Small intestine (tissue), 7 donors: ENCODE results near the gene SUPT20HL2. TPM values are rescaled to one million over a fixed set of nuclear protein-coding genes. Genes with fewer than 3 reads are reported as not detected.
"Not testable (repeated sequence)": the region's sequence is repeated elsewhere in the genome, so short reads cannot be mapped to it uniquely, and the experiment has no call there.

Source experiments
- DNase-seq, 2 donors: peaks; one replicate each; pipeline versions ENCODE4 v3.0.0 to v3.0.0-alpha.2; 2013
- FAIRE-seq: peaks from 2 replicates; lab custom pipeline; 2012; peaks lifted over from hg19 to GRCh38; lab: Jason Lieb, UNC
- H3K27ac ChIP-seq, 3 donors: one replicate each; pipeline ENCODE4 v1.5.1; 2013; ENCODE audit warnings: low read length in 2 of 3, mild to moderate bottlenecking in 2 of 3, control low read depth in 1 of 3, inconsistent platforms in 1 of 3, low read depth in 1 of 3, moderate library complexity in 1 of 3
- H3K27me3 ChIP-seq, 3 donors: one replicate each; pipeline ENCODE4 v1.6.1; 2013; ENCODE audit warnings: low read length in 3 of 3, inconsistent platforms in 1 of 3; ENCODE audit not compliant: control insufficient read depth in 3 of 3, insufficient read depth in 3 of 3
- H3K36me3 ChIP-seq, 3 donors: one replicate each; pipeline ENCODE4 v1.6.1; 2013; ENCODE audit warnings: low read length in 3 of 3, inconsistent platforms in 1 of 3, low read depth in 1 of 3, mild to moderate bottlenecking in 1 of 3, moderate library complexity in 1 of 3; ENCODE audit not compliant: control insufficient read depth in 3 of 3, insufficient read depth in 2 of 3
- H3K4me1 ChIP-seq, 3 donors: one replicate each; pipeline ENCODE4 v1.6.1; 2013; ENCODE audit warnings: low read length in 2 of 3, inconsistent platforms in 1 of 3, low read depth in 1 of 3, mild to moderate bottlenecking in 1 of 3, moderate library complexity in 1 of 3; ENCODE audit not compliant: control insufficient read depth in 3 of 3, insufficient read depth in 2 of 3
- H3K4me3 ChIP-seq, 3 donors: one replicate each; pipeline ENCODE4 v1.5.1; 2013; ENCODE audit warnings: low read length in 3 of 3, control low read depth in 1 of 3, inconsistent platforms in 1 of 3, low read depth in 1 of 3, mild to moderate bottlenecking in 1 of 3, moderate library complexity in 1 of 3
- H3K9me3 ChIP-seq, 2 donors: one replicate each; pipeline ENCODE4 v1.6.1; 2013; ENCODE audit warnings: low read depth in 1 of 2, low read length in 1 of 2; ENCODE audit not compliant: control insufficient read depth in 2 of 2, insufficient read depth in 1 of 2
- WGBS, 3 donors: extraction: QIAGEN DNeasy Blood & Tissue Kit; methylation state at CpG; one replicate each; pipeline ENCODE4 v1.1.7; 2013; 5-methylcytosine and 5-hydroxymethylcytosine counted together
- polyA plus RNA-seq, 4 donors: library from polyadenylated mRNA; stranded (reverse) in 3 of 4; unstranded in 1 of 4; fragments of 200-250 nt in 3 of 4; fragments of 120-200 nt in 1 of 4; gene quantifications; one replicate each; pipeline versions ENCODE4 v1.2.1 to v1.2.3, GENCODE V29; 2013
- donor health status: healthy with polysubstance abuse.
- donor health status: control.
- donor health status: control.
- donor health status: Bipolar disorder and iron deficiency.
- donor health status: healthy.

The SUPT20HL2 gene
- polyA plus RNA-seq, 4 donors, result 0.04 TPM; not detected in 3

DNA sequence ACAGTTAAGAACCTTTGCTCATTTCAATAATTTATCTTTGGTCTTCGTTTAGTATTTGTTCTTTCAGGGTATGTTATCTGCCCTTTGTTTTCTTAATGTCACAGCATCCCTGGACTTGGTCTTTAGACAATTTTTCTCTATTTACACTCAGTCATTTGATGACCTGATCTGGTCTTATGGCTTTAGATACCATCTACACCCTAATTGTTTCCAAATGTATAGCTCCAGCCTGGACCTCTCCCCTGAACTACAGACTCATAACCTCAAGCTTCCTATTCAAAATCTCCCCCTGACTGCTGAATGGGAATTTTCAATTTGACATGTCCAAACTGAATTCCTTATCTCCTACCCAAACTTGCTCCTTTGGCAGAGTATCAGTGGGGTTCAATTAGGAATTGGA is 3.7 kb upstream of the SUPT20HL2 start:
- Histone ChIP-seq H3K36me3 (no peaks in the 10 kb centered on the region), H3K4me3 (no peak overlapping the region), H3K9me3 (no peaks in the 10 kb centered on the region), H3K27ac (no peak overlapping the region), H3K4me1 (no peaks in the 10 kb centered on the region), H3K27me3 (no peaks in the 10 kb centered on the region)
- FAIRE-seq (no peak), DNase-seq (no peak)
- WGBS, 3 donors, result 15 to 47% (median 17%) methylated on average over 1 of the region's 1 CpG

DNA sequence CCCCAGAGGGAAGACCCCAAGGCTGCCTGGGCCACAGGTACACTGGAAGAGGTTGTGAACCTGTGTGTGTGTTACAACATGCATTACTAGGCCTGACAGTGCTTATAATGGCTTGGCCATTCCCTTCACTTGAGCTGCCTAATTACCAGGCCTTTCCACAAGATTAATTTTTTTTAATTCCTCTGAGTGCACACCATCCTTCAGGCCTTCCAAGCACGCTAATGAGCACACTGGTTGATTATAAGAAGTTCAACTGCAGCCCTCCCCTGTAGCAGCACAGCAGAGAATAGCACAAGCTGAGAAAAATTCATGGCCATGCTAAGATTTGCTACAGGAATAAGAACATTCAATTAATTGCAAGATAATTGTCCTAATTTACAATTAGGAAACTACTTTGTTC is 2.2 kb upstream of the SUPT20HL2 start:
- H3K4me1 ChIP-seq, result no peaks in the 10 kb centered on the region
- H3K27me3 ChIP-seq, result no peaks in the 10 kb centered on the region
- FAIRE-seq (no peak), DNase-seq (no peak)
- 39 to 89% (median 82%) methylated on average over 1 of the region's 1 CpG for WGBS, 3 donors
- no peak overlapping the region for H3K27ac ChIP-seq
- H3K4me3 ChIP-seq, result no peak overlapping the region
- H3K36me3 ChIP-seq, result no peaks in the 10 kb centered on the region
- no peaks in the 10 kb centered on the region for H3K9me3 ChIP-seq

DNA sequence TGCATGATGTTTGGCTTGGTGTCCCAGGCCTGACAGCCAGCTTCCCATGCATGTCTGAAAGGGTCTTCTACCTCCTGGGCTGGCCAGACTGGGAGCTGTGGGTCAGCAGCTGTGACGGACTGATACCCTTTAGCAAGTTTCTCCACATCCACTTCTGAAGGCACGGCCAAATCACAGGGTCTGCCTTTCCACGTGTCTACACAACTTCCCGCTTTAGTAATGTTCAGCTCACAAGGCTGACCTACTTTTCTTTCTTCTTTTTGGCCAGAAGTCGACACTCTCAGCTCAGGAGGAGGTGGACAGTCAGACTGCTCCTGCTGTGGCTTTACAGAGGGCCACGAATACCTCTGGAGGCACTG is 1.6 kb downstream of the SUPT20HL2 start:
- H3K27me3 ChIP-seq, H3K36me3 ChIP-seq, H3K9me3 ChIP-seq, FAIRE-seq, H3K4me3 ChIP-seq, H3K4me1 ChIP-seq, H3K27ac ChIP-seq, DNase-seq: not testable (repeated sequence)
- 74 to 100% (median 79%) methylated on average over 2 to 6 of the region's 6 CpGs for WGBS, 3 donors

DNA sequence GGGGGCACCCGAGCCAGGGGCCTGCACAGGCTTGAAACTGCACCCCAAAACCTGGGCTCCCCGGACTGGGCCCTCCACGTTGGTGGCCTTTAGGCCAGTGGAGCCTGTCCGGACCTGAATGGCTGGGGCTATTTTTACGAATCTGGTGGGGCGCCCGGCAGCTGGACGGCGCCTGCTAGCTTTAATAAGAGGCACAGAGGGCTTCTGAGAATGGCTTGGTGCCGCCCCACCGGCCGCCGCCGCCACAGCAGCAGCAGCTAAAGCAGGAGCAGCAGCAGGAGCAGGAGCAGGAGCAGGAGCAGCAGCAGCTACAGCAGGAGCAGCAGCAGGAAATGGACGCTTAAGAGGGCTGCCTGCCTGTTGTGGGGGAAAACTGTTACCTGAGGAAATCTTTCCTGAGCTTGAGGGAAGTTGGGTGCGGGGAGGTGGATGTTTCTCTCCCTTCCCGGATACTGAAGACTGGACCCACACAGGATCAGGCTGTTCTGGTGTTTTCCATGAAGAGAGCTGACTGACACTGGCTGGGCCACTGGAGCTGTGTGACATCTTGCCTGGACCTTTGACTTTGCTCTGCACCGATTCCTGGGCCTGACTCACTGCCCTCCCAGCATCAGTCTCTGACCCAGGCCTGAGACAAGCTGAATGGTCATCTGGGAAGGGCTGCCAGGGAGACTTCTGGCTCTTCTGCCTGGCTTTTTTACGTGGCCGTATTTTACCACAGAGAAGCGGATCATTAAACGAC is 2.2 kb downstream of the SUPT20HL2 start:
- not testable (repeated sequence) for H3K27ac ChIP-seq, H3K4me3 ChIP-seq, FAIRE-seq, H3K27me3 ChIP-seq, DNase-seq, H3K36me3 ChIP-seq, H3K4me1 ChIP-seq, H3K9me3 ChIP-seq
- WGBS, 3 donors, result 85 to 91% (median 86%) methylated on average over 16 to 21 of the region's 22 CpGs

DNA sequence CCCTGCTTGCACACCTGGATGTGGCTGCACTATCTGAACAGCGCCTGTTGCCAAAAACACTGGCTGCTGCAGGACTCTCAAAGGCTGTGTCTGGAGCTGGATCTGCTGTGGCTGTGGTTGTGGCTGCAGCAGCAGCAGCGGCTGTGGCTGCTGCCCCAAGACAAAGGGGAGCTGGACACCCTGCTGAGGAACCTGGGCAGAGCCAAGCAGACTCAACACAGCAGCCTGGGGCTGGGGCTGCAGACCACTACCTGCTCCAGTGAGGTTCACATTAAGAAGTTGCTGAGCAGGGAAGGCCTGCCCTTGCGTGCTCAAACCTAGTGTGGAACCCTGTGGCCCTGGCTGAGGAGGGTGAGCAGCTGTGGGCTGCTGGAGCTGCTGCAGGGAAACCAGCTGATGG is 3.0 kb downstream of the SUPT20HL2 start:
- not testable (repeated sequence) for H3K9me3 ChIP-seq, FAIRE-seq, DNase-seq, H3K27ac ChIP-seq, H3K36me3 ChIP-seq, H3K27me3 ChIP-seq, H3K4me1 ChIP-seq, H3K4me3 ChIP-seq
- WGBS, 3 donors, result 65 to 78% (median 73%) methylated on average over 2 to 3 of the region's 3 CpGs

DNA sequence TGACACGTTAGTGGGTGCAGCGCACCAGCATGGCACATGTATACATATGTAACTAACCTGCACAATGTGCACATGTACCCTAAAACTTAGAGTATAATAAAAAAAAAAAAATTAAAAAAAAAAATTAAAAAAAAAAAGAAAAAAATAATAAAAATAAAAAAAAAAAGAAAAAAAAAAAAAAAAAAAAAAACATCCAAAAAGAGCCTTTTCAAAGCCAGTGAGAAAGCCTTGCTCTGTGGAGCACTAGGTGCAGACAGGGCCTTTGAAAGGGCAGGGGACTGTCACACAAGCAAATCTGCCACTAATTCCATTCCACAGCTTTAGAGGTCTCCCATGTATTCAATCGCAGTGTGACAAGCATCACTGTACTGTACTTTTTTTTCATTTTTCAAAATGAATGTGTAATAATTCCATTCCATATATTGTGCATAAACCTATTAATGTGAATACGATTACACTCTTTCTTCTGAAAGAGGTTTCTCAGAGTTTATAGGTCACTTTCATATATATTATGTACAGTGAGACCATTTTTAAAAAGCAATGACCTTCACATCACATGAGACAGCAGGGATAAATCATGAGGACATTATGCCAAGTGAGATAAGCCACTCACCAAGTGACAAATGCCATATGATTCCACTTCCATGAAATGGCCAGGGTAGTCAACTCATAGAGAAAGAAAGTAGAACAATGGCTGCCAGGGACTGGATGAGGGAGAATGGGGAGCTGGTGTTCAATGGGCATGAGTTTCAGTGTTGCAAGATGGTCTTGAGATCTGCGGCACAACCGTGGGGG is 4.1 kb downstream of the SUPT20HL2 start:
- not testable (repeated sequence) for H3K36me3 ChIP-seq, H3K27me3 ChIP-seq, FAIRE-seq, H3K4me3 ChIP-seq, H3K27ac ChIP-seq, H3K4me1 ChIP-seq, DNase-seq, H3K9me3 ChIP-seq
- WGBS, 3 donors, result 83 to 90% (median 89%) methylated on average over 4 to 5 of the region's 6 CpGs

DNA sequence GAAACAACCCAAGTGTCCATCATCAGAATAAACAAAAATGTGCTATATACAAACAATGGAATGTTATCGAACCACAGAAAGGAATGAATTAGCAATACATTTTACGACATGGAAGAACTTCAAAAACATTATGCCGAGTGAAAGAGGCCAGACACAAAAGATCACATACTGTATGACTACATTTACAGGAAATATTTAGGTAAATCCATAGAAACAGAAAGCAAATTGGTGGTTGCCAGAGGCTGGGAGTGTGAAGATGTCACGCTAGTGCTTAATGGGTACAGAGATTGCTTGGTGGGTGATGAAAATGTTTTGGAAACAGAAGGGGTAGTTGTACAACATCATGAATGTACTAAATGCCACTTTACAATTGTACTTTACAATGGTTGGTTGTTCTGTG is 5.1 kb downstream of the SUPT20HL2 start:
- H3K9me3 ChIP-seq, FAIRE-seq, H3K27ac ChIP-seq, H3K36me3 ChIP-seq, H3K27me3 ChIP-seq, DNase-seq, H3K4me1 ChIP-seq, H3K4me3 ChIP-seq: not testable (repeated sequence)
- 59 to 69% (median 60%) methylated on average over 3 to 4 of the region's 4 CpGs for WGBS, 3 donors

DNA sequence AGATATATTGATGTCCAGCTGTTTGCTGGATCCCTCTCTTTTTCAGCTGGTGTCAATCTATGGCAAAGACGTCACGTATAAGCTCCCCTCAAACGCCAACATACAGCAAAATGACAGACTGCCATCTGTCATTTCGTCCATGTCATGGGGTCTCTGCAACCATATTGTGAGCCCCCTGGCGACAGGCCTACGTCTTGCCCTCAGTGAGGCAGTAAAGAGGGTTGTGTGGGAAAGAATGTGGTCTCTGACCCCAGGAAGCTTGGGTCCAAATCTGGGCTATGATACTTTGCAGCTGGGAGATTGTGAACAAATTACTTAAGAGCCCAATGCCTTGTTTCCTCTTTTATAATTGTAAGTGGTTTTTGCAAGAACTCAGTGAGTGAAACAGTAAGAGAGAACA is 7.4 kb downstream of the SUPT20HL2 start:
- DNase-seq (no peak), FAIRE-seq (no peak)
- no peaks in the 10 kb centered on the region for H3K9me3 ChIP-seq
- no peak overlapping the region for H3K4me3 ChIP-seq
- H3K36me3 ChIP-seq, result no peaks in the 10 kb centered on the region
- 54 to 65% (median 58%) methylated on average over 6 of the region's 6 CpGs for WGBS, 3 donors
- H3K27ac ChIP-seq, result no peak overlapping the region
- no peaks in the 10 kb centered on the region for H3K27me3 ChIP-seq
- H3K4me1 ChIP-seq, result no peaks in the 10 kb centered on the region
